A549 (cell line): Measurements from ENCODE around the gene SYNGR2.

Experiments used
- BHLHE40 ChIP-seq: IDR thresholded peaks from 2 replicates; pipeline ENCODE4 v1.6.1; 2012; ENCODE audit warnings: low read depth, low read length, inconsistent platforms
- EP300 ChIP-seq, 2 experiments: fragments of >200 bp; sonication (Bioruptor Twin); formaldehyde crosslinking; IDR thresholded peaks; 2 replicates in 1 of 2; 3 replicates in 1 of 2; pipeline ENCODE4 v1.6.1; 2016 to 2017
- JUN ChIP-seq, 2 experiments: fragments of >200 bp; sonication (Bioruptor Twin); formaldehyde crosslinking; IDR thresholded peaks; 2 replicates in 1 of 2; 3 replicates in 1 of 2; pipeline ENCODE4 v1.6.1; 2016 to 2017
- MAZ ChIP-seq: fragments of 150-350 bp; IDR thresholded peaks from 2 replicates; pipeline ENCODE4 v1.6.1; 2014; ENCODE audit warnings: antibody characterized with exemption, low read depth, low read length, borderline replicate concordance
- POLR2A ChIP-seq: IDR thresholded peaks from 2 replicates; pipeline ENCODE4 v1.6.1; 2012; ENCODE audit warnings: mild to moderate bottlenecking, low read length
- RAD21 ChIP-seq, 2 experiments: fragments of >200 bp in 1 of 2; sonication (Bioruptor Twin) in 1 of 2; formaldehyde crosslinking in 1 of 2; IDR thresholded peaks in 1 of 2; conservative IDR thresholded peaks in 1 of 2; 2 replicates in 1 of 2; 3 replicates in 1 of 2; pipeline ENCODE4 v1.6.1; 2012 to 2018; ENCODE audit warnings: inconsistent platforms in 1 of 2
- RFX5 ChIP-seq: fragments of 450-650 bp; IDR thresholded peaks from 2 replicates; pipeline ENCODE4 v1.7.1; 2014; ENCODE audit warnings: antibody characterized with exemption, mild to moderate bottlenecking, moderate library complexity
- ZFP36 ChIP-seq: fragments of 450-650 bp; IDR thresholded peaks from 2 replicates; pipeline ENCODE4 v1.6.1; 2014; ENCODE audit warnings: borderline replicate concordance; ENCODE audit not compliant: partially characterized antibody
- TF ChIP-seq, protein P1 (sequence below): fragments of >200 bp; sonication (Bioruptor Twin); formaldehyde crosslinking; IDR thresholded peaks from 3 replicates; pipeline ENCODE4 v1.5.1; 2016
- TF ChIP-seq, protein P2 (sequence below): fragments of 250-450 bp; sonication (Bioruptor Pico); IDR thresholded peaks from 2 replicates; pipeline ENCODE4 v1.5.0; 2021; ENCODE audit warnings: mild to moderate bottlenecking, moderate library complexity, borderline replicate concordance
- TF ChIP-seq, protein P3 (sequence below): IDR thresholded peaks from 2 replicates; pipeline ENCODE4 v1.6.1; 2012; ENCODE audit warnings: low read depth, borderline replicate concordance
- TF ChIP-seq, protein P4 (sequence below): IDR thresholded peaks from 2 replicates; pipeline ENCODE4 v1.6.1; 2012
- TF ChIP-seq, protein P5 (sequence below): fragments of 200-600 bp; sonication (generic); IDR thresholded peaks from 2 replicates; pipeline ENCODE4 v1.6.1; 2016; ENCODE audit warnings: antibody characterized with exemption, mild to moderate bottlenecking, moderate library complexity

DNA sequence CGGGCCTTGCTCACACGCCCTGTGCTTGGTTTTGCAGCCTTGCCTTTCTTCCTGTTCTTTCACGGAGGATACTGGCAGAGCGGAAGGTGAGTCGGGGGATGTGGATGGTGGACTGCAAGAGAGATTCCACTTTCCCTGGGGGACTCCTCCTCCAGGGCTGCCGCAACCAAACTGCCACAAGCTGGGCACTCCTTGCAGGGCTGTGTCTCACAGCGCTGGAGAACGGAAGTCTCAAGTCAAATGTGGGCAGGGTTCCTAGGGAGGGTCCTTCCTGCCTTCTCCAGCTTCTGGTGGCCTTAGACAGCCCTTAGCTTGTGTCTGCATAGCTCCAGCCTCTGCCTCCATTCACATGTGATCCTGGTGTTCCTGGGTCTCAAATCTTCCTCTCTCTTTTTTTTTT is 34.3 kb downstream of the SYNGR2 start:
- TF ChIP-seq RFX5 (no peak), POLR2A (no peak), RAD21 (conservative IDR thresholded peaks at IDR 0.05 in 1 of 2, IDR thresholded peaks at IDR 0.05 in 1 of 2) (no peak), ZFP36 (no peak), EP300 (IDR thresholded peaks at IDR 0.05) (no peak), BHLHE40 (no peak), MAZ (no peak), JUN (IDR thresholded peaks at IDR 0.05) (no peak)
- TF ChIP-seq, protein P1, sequence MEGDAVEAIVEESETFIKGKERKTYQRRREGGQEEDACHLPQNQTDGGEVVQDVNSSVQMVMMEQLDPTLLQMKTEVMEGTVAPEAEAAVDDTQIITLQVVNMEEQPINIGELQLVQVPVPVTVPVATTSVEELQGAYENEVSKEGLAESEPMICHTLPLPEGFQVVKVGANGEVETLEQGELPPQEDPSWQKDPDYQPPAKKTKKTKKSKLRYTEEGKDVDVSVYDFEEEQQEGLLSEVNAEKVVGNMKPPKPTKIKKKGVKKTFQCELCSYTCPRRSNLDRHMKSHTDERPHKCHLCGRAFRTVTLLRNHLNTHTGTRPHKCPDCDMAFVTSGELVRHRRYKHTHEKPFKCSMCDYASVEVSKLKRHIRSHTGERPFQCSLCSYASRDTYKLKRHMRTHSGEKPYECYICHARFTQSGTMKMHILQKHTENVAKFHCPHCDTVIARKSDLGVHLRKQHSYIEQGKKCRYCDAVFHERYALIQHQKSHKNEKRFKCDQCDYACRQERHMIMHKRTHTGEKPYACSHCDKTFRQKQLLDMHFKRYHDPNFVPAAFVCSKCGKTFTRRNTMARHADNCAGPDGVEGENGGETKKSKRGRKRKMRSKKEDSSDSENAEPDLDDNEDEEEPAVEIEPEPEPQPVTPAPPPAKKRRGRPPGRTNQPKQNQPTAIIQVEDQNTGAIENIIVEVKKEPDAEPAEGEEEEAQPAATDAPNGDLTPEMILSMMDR = no peak
- TF ChIP-seq, protein P2, sequence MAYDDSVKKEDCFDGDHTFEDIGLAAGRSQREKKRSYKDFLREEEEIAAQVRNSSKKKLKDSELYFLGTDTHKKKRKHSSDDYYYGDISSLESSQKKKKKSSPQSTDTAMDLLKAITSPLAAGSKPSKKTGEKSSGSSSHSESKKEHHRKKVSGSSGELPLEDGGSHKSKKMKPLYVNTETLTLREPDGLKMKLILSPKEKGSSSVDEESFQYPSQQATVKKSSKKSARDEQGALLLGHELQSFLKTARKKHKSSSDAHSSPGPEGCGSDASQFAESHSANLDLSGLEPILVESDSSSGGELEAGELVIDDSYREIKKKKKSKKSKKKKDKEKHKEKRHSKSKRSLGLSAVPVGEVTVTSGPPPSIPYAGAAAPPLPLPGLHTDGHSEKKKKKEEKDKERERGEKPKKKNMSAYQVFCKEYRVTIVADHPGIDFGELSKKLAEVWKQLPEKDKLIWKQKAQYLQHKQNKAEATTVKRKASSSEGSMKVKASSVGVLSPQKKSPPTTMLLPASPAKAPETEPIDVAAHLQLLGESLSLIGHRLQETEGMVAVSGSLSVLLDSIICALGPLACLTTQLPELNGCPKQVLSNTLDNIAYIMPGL (CRISPR knock-in tag) = no peak
- TF ChIP-seq, protein P3, sequence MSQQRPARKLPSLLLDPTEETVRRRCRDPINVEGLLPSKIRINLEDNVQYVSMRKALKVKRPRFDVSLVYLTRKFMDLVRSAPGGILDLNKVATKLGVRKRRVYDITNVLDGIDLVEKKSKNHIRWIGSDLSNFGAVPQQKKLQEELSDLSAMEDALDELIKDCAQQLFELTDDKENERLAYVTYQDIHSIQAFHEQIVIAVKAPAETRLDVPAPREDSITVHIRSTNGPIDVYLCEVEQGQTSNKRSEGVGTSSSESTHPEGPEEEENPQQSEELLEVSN = no peak
- TF ChIP-seq, protein P4, sequence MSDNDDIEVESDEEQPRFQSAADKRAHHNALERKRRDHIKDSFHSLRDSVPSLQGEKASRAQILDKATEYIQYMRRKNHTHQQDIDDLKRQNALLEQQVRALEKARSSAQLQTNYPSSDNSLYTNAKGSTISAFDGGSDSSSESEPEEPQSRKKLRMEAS = no peak
- TF ChIP-seq, protein P5, sequence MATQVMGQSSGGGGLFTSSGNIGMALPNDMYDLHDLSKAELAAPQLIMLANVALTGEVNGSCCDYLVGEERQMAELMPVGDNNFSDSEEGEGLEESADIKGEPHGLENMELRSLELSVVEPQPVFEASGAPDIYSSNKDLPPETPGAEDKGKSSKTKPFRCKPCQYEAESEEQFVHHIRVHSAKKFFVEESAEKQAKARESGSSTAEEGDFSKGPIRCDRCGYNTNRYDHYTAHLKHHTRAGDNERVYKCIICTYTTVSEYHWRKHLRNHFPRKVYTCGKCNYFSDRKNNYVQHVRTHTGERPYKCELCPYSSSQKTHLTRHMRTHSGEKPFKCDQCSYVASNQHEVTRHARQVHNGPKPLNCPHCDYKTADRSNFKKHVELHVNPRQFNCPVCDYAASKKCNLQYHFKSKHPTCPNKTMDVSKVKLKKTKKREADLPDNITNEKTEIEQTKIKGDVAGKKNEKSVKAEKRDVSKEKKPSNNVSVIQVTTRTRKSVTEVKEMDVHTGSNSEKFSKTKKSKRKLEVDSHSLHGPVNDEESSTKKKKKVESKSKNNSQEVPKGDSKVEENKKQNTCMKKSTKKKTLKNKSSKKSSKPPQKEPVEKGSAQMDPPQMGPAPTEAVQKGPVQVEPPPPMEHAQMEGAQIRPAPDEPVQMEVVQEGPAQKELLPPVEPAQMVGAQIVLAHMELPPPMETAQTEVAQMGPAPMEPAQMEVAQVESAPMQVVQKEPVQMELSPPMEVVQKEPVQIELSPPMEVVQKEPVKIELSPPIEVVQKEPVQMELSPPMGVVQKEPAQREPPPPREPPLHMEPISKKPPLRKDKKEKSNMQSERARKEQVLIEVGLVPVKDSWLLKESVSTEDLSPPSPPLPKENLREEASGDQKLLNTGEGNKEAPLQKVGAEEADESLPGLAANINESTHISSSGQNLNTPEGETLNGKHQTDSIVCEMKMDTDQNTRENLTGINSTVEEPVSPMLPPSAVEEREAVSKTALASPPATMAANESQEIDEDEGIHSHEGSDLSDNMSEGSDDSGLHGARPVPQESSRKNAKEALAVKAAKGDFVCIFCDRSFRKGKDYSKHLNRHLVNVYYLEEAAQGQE = no peak
